ENCODE results near the gene FAM168B.
"Not testable (repeated sequence)": the region's sequence is repeated elsewhere in the genome, so short reads cannot be mapped to it uniquely, and the experiment has no call there.

GRCh38 chr2:131079931-131080330 lies 13.3 kb downstream of the FAM168B start:
- TF ChIP-seq CTCF, POLR2A (IDR thresholded peaks at IDR 0.05): not testable (repeated sequence)

All from adrenal gland (tissue), 5 donors.